Gastroesophageal sphincter (tissue), 3 donors: Measurements from ENCODE around the gene MBTPS1.

ENCODE experiments used
- EP300 ChIP-seq: sonication (generic); formaldehyde crosslinking; IDR thresholded peaks from one replicate; pipeline ENCODE4 v1.6.1; 2017; ENCODE audit warnings: antibody characterized with exemption, mild to moderate bottlenecking
- POLR2A ChIP-seq, 2 donors: fragments of 450-650 bp; IDR thresholded peaks; one replicate each; pipeline ENCODE4 v1.6.1; 2017; ENCODE audit warnings: antibody characterized with exemption in 2 of 2, mild to moderate bottlenecking in 2 of 2, moderate library complexity in 1 of 2
- POLR2AphosphoS5 ChIP-seq: sonication (generic); formaldehyde crosslinking; IDR thresholded peaks from one replicate; pipeline ENCODE4 v1.6.1; 2017; ENCODE audit warnings: antibody characterized with exemption
- TF ChIP-seq, protein P1 (sequence below), 4 experiments: fragments of 200-600 bp in 2 of 4; fragments of 450-650 bp in 2 of 4; sonication (generic) in 1 of 4; IDR thresholded peaks; one replicate each; pipeline ENCODE4 v1.5.1; 2017 to 2019; ENCODE audit warnings: antibody characterized with exemption in 4 of 4, mild to moderate bottlenecking in 2 of 4, moderate library complexity in 2 of 4

DNA sequence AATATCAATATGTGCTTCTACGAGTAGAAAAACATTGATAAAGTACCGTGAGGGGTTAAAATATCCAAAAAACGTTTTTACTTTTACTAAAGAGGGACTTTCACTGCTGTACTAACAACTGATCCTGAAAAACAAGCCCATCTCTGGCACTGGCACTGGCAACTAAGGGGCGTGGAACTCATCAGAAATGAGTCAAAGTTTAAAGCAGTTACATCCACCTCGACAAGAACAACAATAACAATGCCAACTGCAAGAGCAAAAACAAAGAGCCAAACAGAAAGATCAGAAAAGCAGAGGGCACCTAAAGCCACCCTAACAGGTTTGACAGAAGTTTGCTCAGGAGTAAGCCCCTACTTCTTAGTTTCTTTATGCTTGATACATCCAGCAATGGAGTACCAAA lies 13.1 kb downstream of the MBTPS1 start:
- TF ChIP-seq, protein P1, sequence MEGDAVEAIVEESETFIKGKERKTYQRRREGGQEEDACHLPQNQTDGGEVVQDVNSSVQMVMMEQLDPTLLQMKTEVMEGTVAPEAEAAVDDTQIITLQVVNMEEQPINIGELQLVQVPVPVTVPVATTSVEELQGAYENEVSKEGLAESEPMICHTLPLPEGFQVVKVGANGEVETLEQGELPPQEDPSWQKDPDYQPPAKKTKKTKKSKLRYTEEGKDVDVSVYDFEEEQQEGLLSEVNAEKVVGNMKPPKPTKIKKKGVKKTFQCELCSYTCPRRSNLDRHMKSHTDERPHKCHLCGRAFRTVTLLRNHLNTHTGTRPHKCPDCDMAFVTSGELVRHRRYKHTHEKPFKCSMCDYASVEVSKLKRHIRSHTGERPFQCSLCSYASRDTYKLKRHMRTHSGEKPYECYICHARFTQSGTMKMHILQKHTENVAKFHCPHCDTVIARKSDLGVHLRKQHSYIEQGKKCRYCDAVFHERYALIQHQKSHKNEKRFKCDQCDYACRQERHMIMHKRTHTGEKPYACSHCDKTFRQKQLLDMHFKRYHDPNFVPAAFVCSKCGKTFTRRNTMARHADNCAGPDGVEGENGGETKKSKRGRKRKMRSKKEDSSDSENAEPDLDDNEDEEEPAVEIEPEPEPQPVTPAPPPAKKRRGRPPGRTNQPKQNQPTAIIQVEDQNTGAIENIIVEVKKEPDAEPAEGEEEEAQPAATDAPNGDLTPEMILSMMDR (IDR thresholded peaks at IDR 0.05), result no peak
- no peak for TF ChIP-seq EP300
- no peak for TF ChIP-seq POLR2A (IDR thresholded peaks at IDR 0.05)
- no peak for TF ChIP-seq POLR2AphosphoS5
